ENCODE measurements around the gene TRIM62. TPM values are rescaled to one million over a fixed set of nuclear protein-coding genes. Genes with fewer than 3 reads are reported as not detected.
A peak's percentile ranks its signal among the peaks of the same experiment; 100 is the strongest.
"Not testable (repeated sequence)": the region's sequence is repeated elsewhere in the genome, so short reads cannot be mapped to it uniquely, and the experiment has no call there.

Gene TRIM62
- total RNA-seq, 6 experiments from 2014 or later = 1.1 to 2.4 (median 1.7) TPM

DNA sequence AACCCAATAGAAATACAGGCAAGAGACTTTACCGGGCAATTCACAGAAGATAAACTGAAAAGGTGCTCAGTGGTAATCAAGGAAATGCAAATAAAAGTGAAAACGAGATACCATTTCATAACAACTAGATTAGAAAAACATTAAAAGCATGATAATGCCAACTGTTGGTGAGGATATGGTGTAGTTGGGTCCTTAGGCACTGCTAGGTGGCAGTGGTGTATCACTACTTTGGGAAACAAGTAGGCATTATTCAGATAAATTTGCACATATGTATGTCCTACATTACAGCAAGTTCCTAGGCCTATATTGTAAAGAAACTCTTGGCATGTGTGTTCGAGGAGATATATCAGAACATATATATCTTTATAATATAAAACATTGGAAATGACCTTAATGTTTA lies 69.9 kb downstream of the TRIM62 start:
- WGBS (ENCODE audit: insufficient coverage, low coverage, low lambda C conversion rate, missing lambda C conversion rate) = 34% methylated on average over 3 of the region's 3 CpGs
- peak in 1 of 4 donors; percentile 50 for ATAC-seq
- Histone ChIP-seq H3K36me3 (no peaks in the 10 kb centered on the region), H3K4me1 (no peaks in the 10 kb centered on the region), H3K27ac (no peak overlapping the region), H3K27me3 (no peaks in the 10 kb centered on the region), H3K4me3 (no peak overlapping the region), H3K9me3 (no peaks in the 10 kb centered on the region)
- DNase-seq = no peak
- intact Hi-C loops (cut with DNase I) = no loop called here
- TF ChIP-seq, protein P1, sequence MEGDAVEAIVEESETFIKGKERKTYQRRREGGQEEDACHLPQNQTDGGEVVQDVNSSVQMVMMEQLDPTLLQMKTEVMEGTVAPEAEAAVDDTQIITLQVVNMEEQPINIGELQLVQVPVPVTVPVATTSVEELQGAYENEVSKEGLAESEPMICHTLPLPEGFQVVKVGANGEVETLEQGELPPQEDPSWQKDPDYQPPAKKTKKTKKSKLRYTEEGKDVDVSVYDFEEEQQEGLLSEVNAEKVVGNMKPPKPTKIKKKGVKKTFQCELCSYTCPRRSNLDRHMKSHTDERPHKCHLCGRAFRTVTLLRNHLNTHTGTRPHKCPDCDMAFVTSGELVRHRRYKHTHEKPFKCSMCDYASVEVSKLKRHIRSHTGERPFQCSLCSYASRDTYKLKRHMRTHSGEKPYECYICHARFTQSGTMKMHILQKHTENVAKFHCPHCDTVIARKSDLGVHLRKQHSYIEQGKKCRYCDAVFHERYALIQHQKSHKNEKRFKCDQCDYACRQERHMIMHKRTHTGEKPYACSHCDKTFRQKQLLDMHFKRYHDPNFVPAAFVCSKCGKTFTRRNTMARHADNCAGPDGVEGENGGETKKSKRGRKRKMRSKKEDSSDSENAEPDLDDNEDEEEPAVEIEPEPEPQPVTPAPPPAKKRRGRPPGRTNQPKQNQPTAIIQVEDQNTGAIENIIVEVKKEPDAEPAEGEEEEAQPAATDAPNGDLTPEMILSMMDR (IDR thresholded peaks at IDR 0.05) = peak in 3 of 4 donors; percentile 13 to 34 (median 28)
- TF ChIP-seq POLR2A (IDR thresholded peaks at IDR 0.05) = no peak

DNA sequence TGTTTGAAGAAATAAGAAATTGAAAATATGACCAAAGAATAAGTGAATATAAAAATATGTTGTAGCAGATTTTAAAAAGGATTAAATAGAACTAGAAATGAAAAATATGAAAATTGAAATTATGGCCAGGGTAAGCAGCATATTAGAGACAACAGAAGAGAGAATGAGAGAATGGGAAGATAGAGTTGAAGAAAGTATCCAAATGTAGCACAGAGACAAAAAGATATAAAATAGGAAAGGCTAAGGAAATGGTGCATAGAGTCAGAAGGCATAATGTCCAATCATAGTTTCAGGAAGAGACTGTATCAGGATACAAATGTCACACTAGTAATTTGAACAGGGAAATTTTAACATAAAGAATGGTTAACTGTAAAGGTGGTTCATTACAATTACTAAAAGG lies 71.4 kb downstream of the TRIM62 start:
- TF ChIP-seq POLR2A (IDR thresholded peaks at IDR 0.05) = no peak
- TF ChIP-seq, protein P1 (IDR thresholded peaks at IDR 0.05) = no peak
- Histone ChIP-seq H3K9me3 (no peaks in the 10 kb centered on the region), H3K27ac (no peak overlapping the region), H3K4me3 (no peak overlapping the region), H3K27me3 (no peaks in the 10 kb centered on the region), H3K4me1 (no peaks in the 10 kb centered on the region), H3K36me3 (no peaks in the 10 kb centered on the region)
- intact Hi-C loops (cut with DNase I) = no loop called here
- no peak for ATAC-seq
- no peak for DNase-seq

DNA sequence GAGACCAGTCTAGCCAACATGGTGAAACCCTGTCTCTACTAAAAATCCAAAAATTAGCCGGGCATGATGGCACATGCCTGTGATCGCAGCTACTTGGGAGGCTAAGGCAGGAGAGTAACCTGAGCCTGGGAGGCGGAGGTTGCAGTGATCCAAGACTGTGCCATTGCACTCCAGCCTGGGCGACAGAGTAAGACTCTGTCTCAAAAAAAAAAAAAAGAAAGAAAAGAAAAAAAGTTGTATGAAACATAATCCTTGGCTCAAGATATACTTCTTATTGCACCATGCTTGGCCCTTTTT lies 81.8 kb downstream of the TRIM62 start:
- H3K4me3 ChIP-seq; ATAC-seq; H3K4me1 ChIP-seq; DNase-seq; H3K36me3 ChIP-seq; H3K9me3 ChIP-seq; H3K27ac ChIP-seq; intact Hi-C loops (cut with DNase I); H3K27me3 ChIP-seq: not testable (repeated sequence)
- WGBS (ENCODE audit: insufficient coverage, low coverage, low lambda C conversion rate, missing lambda C conversion rate) = 100% methylated on average over 1 of the region's 4 CpGs

DNA sequence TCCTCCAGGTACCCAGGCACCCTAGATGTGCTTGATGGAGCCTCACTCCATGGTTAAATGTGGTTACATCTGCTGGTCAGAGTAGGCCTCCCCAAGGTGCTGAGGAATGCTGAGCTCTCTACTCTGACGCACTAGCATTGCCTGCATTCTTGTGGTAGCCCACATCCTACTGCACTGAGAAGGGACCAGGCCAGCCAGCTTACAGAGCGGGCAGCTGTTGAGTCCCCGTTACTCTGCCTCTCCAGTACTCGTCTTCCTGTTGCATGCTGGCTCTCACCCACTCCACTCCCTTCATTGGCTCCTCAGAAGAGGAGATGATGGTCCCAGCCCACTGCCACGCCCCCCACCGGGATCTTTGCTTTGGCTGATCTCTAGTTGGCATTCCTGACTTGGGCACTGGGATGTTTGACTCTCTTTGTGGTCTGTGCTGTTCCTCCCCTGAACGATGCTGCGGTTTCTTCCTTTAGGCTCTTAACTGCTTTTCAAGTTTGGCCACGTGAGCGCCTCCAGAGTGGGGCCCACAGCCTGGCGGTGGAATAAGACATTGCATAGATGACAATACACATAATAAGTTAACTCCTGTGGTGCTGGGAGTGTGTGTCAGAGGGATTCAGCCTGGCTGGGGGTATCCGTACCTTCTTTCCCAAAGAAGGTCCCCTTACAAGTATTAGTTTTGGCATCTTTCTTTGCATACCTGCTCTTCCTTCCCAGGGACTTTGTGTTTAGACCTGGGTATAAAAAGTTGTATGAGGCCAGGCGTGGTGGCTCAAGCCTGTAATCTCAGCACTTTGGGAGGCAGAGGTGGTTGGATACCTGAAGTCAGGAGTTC lies 82.3 kb downstream of the TRIM62 start:
- no peak overlapping the region for H3K27ac ChIP-seq
- WGBS (ENCODE audit: insufficient coverage, low coverage, low lambda C conversion rate, missing lambda C conversion rate) = 50% methylated on average over 5 of the region's 13 CpGs
- intact Hi-C loops (cut with DNase I) = no loop called here

DNA sequence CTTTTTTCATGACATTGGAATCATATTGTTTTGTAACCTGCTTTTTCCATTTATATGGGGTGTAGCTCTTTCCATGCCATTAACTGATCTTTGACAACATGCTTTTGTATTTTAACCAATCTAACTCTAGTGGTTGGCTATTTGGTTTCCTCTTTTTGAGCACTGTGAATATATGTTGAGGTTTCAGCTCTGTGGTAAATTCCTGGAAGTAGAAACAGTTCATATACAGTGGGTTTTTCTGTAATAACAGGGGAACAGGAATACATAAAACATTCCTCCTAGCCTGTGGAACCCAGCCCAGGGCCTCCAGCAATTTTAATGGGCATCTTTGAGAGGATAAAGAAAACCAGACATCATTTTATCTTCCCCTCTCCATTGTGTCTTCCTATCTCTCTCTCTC lies 83.5 kb downstream of the TRIM62 start:
- no peaks in the 10 kb centered on the region for H3K4me1 ChIP-seq
- ATAC-seq (no peak), DNase-seq (no peak)
- H3K36me3 ChIP-seq = no peaks in the 10 kb centered on the region
- intact Hi-C loops (cut with DNase I) = no loop called here
- no peaks in the 10 kb centered on the region for H3K9me3 ChIP-seq
- H3K4me3 ChIP-seq = no peak overlapping the region
- TF ChIP-seq, protein P1 (IDR thresholded peaks at IDR 0.05) = no peak
- TF ChIP-seq POLR2A (IDR thresholded peaks at IDR 0.05) = no peak
- H3K27me3 ChIP-seq = no peaks in the 10 kb centered on the region
- H3K27ac ChIP-seq = no peak overlapping the region

More for the DNA sequence above, 82.3 kb downstream of the TRIM62 start:
- no peaks in the 10 kb centered on the region for H3K36me3 ChIP-seq
- DNase-seq (no peak), ATAC-seq (peak; percentile 27 to 64 (median 60))
- no peaks in the 10 kb centered on the region for H3K9me3 ChIP-seq
- TF ChIP-seq, protein P1 (IDR thresholded peaks at IDR 0.05) = no peak
- TF ChIP-seq POLR2A (IDR thresholded peaks at IDR 0.05) = no peak
- no peaks in the 10 kb centered on the region for H3K27me3 ChIP-seq
- no peaks in the 10 kb centered on the region for H3K4me1 ChIP-seq
- no peak overlapping the region for H3K4me3 ChIP-seq
